ENCODE measurements around the gene LGR4. TPM values are rescaled to one million over a fixed set of nuclear protein-coding genes. Genes with fewer than 3 reads are reported as not detected.

The LGR4 gene
- total and polyA plus RNA-seq, 2 donors from 2014 or later, result 22.7 to 109 TPM

DNA sequence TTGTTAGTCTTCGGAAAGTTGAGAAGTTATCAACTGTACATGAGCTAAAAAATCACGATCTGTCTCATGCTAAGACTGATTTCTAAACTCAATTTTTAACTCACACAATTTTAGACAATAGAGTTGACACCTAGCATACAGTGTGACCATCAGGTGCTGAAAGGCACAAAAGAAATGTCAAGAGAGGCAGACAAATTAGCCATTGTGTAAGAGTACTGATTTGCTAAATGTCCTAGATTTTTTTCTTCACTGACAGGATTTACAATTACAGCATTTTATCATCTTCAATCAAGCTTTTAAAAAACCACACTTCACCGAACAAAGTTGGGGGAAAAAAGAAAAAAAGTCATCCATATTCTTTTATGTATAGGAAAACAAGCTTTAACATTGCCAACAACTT lies 7.0 kb downstream of the LGR4 start:
- FAIRE-seq (no peak), DNase-seq (no peak)
- TF ChIP-seq CTCF (IDR thresholded peaks at IDR 0.05; ENCODE audit: borderline replicate concordance, extremely low read depth, insufficient read depth), result no peak
- Histone ChIP-seq H3K9ac (ENCODE audit: low read length in 3 of 3) (peak overlapping the region in 1 of 3 donors; percentile 60), H3K27me3 (ENCODE audit: control insufficient read depth, insufficient read depth, low read length) (no peaks in the 10 kb centered on the region), H3K4me1 (ENCODE audit: control insufficient read depth in 2 of 3, insufficient read depth in 2 of 3, low read depth in 1 of 3, low read length in 3 of 3) (peaks cover 8 to 22% (median 14%) of the 10 kb centered on the region in 3 donors), H3K27ac (ENCODE audit: low read depth in 2 of 2, low read length in 2 of 2) (peak overlapping the region; percentile 49 to 76), H3K9me3 (ENCODE audit: control insufficient read depth in 2 of 3, insufficient read depth in 1 of 3, low read length in 3 of 3) (no peaks in the 10 kb centered on the region), H3K36me3 (ENCODE audit: control insufficient read depth in 2 of 3, insufficient read depth in 3 of 3, low read length in 3 of 3) (no peaks in the 10 kb centered on the region), H3K4me3 (ENCODE audit: low read length in 3 of 3) (peak overlapping the region in 1 of 3 donors; percentile 26)
- intact Hi-C loops (cut with DNase I), result no loop called here

- Histone ChIP-seq H3K4me3 (ENCODE audit: low read length in 3 of 3) (peak overlapping the region in 1 of 3 donors; percentile 26), H3K9ac (ENCODE audit: low read length in 3 of 3) (peak overlapping the region in 1 of 3 donors; percentile 60), H3K9me3 (ENCODE audit: control insufficient read depth in 2 of 3, insufficient read depth in 1 of 3, low read length in 3 of 3) (no peaks in the 10 kb centered on the region), H3K4me1 (ENCODE audit: control insufficient read depth in 2 of 3, insufficient read depth in 2 of 3, low read depth in 1 of 3, low read length in 3 of 3) (peaks cover 8 to 26% (median 19%) of the 10 kb centered on the region in 3 donors), H3K27ac (ENCODE audit: low read depth in 2 of 2, low read length in 2 of 2) (peak overlapping the region; percentile 76 to 77), H3K27me3 (ENCODE audit: control insufficient read depth, insufficient read depth, low read length) (no peaks in the 10 kb centered on the region), H3K36me3 (ENCODE audit: control insufficient read depth in 2 of 3, insufficient read depth in 3 of 3, low read length in 3 of 3) (no peaks in the 10 kb centered on the region)
- no peak for FAIRE-seq
- DNase-seq, result no peak
- no peak for TF ChIP-seq CTCF (IDR thresholded peaks at IDR 0.05; ENCODE audit: borderline replicate concordance, extremely low read depth, insufficient read depth)
- intact Hi-C loops (cut with DNase I), result no loop called here
These were observed 7.7 kb downstream of the LGR4 start for GRCh38 chr11:27464909-27465308.

GRCh38 chr11:27464289-27464696 lies 8.3 kb downstream of the LGR4 start:
- H3K9ac ChIP-seq (ENCODE audit: low read length in 3 of 3), result peak overlapping the region in 2 of 3 donors; percentile 1 to 10
- no peaks in the 10 kb centered on the region for H3K36me3 ChIP-seq (ENCODE audit: control insufficient read depth in 2 of 3, insufficient read depth in 3 of 3, low read length in 3 of 3)
- H3K27ac ChIP-seq (ENCODE audit: low read depth in 2 of 2, low read length in 2 of 2), result peak overlapping the region; percentile 77 to 86
- peak overlapping the region in 2 of 3 donors; percentile 6 to 48 for H3K4me3 ChIP-seq (ENCODE audit: low read length in 3 of 3)
- no peaks in the 10 kb centered on the region for H3K9me3 ChIP-seq (ENCODE audit: control insufficient read depth in 2 of 3, insufficient read depth in 1 of 3, low read length in 3 of 3)
- FAIRE-seq, result no peak
- DNase-seq, result peak in 1 of 5 donors; percentile 49
- intact Hi-C loops (cut with DNase I), result no loop called here
- H3K27me3 ChIP-seq (ENCODE audit: control insufficient read depth, insufficient read depth, low read length), result no peaks in the 10 kb centered on the region
- peaks cover 8 to 28% (median 19%) of the 10 kb centered on the region in 3 donors for H3K4me1 ChIP-seq (ENCODE audit: control insufficient read depth in 2 of 3, insufficient read depth in 2 of 3, low read depth in 1 of 3, low read length in 3 of 3)
- no peak for TF ChIP-seq CTCF (IDR thresholded peaks at IDR 0.05; ENCODE audit: borderline replicate concordance, extremely low read depth, insufficient read depth)

GRCh38 chr11:27462543-27462942 lies 10.0 kb downstream of the LGR4 start:
- no peak for FAIRE-seq
- TF ChIP-seq CTCF (IDR thresholded peaks at IDR 0.05; ENCODE audit: borderline replicate concordance, extremely low read depth, insufficient read depth), result no peak
- no peaks in the 10 kb centered on the region for H3K36me3 ChIP-seq (ENCODE audit: control insufficient read depth in 2 of 3, insufficient read depth in 3 of 3, low read length in 3 of 3)
- no peak overlapping the region for H3K4me3 ChIP-seq (ENCODE audit: low read length in 3 of 3)
- DNase-seq, result no peak
- H3K9me3 ChIP-seq (ENCODE audit: control insufficient read depth in 2 of 3, insufficient read depth in 1 of 3, low read length in 3 of 3), result no peaks in the 10 kb centered on the region
- intact Hi-C loops (cut with DNase I), result no loop called here
- H3K27me3 ChIP-seq (ENCODE audit: control insufficient read depth, insufficient read depth, low read length), result no peaks in the 10 kb centered on the region
- H3K4me1 ChIP-seq (ENCODE audit: control insufficient read depth in 2 of 3, insufficient read depth in 2 of 3, low read depth in 1 of 3, low read length in 3 of 3), result peaks cover 8 to 35% (median 16%) of the 10 kb centered on the region in 3 donors
- no peak overlapping the region for H3K9ac ChIP-seq (ENCODE audit: low read length in 3 of 3)
- H3K27ac ChIP-seq (ENCODE audit: low read depth in 2 of 2, low read length in 2 of 2), result no peak overlapping the region

Data from kidney (tissue), 14 donors.